ENCODE results near the gene ALDH3B2.
A peak's percentile ranks its signal among the peaks of the same experiment; 100 is the strongest.

- peak; percentile 93 for TF ChIP-seq CTCF (IDR thresholded peaks at IDR 0.05)
- TF ChIP-seq ZFX (IDR thresholded peaks at IDR 0.05; ENCODE audit: borderline replicate concordance), result no peak
Observed at GRCh38 chr11:67630228-67630942, 44.0 kb downstream of the ALDH3B2 start.
